ENCODE results near the gene GPR146.

DNA sequence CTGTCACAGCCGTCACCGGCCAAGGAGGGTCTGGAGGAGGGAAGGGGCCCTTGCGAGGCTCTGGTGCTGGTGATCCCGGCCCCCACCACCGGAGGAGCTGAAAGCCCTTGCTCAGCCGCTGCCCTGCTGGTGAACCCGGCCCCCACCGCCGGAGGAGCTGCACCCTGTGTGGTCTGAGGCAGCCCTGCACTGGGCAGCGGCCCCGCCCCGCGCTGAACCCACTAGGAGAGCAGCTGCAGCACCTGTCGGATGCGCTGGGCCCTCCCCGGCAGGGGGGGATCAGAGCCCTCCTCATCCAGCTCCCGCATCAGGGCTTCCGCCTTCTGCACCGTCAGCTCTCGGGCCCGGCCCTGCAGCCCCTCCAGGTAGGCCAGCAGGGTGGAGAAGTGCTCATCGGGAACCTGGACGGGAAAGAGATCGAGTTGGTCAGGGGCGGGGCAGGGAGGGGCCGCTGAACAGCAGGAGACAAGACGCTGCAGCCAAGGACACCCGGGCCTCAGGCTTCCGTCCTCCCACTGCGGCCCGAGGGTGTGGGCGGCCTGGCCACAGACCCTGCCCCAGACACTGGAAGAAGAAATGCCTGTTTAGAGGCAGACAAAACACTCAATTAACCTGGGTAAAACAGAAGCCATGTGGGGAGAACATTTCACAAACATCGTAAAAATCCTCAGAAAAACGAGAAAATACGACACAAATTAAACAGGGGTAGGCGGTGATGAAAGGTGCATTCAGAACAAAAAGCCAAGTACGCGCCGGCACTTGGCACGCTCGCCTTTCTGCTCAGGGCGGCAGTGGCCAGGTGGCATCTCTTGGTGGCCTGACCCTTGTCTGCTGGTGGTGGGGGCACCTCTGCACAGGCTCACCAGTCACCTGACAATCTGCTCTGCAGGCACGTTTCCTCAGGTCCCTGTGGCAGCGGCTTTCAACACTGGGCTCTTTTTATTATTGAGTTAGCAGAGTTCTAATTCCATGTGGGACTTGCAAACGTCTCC lies 46.6 kb upstream of the GPR146 start:
- TF ChIP-seq POLR2AphosphoS5 (IDR thresholded peaks at IDR 0.05) (no peak), CTCF (IDR thresholded peaks at IDR 0.05) (no peak)
